Measurements from ENCODE around the gene TNPO3. TPM values are rescaled to one million over a fixed set of nuclear protein-coding genes. Genes with fewer than 3 reads are reported as not detected.
A peak's percentile ranks its signal among the peaks of the same experiment; 100 is the strongest.

The TNPO3 gene
- total RNA-seq (2012; rRNA removed): 77.2 and 78.6 TPM in 2 replicates
- 21.8 and 24.2 TPM in 2 replicates for polyA plus RNA-seq (2012; rRNA removed)
- 10.8 and 15.9 TPM in 2 replicates for polyA plus RNA-seq (2012; cell fraction: cytosol; rRNA removed)
- polyA plus RNA-seq (2012; cell fraction: nucleus; rRNA removed; ENCODE audit: low replicate concordance): 9.7 and 20.1 TPM in 2 replicates
- Bru-seq, nascent RNA: percentile 83 among the genes with signal in this experiment
- BruChase-seq, experiment 1, labeled RNA remaining after a 6-hour chase: percentile 83 among the genes with signal in this experiment
- BruChase-seq, experiment 2, labeled RNA remaining after a 2-hour chase: percentile 78 among the genes with signal in this experiment
- long read RNA-seq, full-length matches to known transcripts: 32 of 50 reads
- long read RNA-seq, partial matches to known transcripts: 5 of 50 reads
- long read RNA-seq, other reads (novel, unspliced or antisense): 13 of 50 reads

DNA sequence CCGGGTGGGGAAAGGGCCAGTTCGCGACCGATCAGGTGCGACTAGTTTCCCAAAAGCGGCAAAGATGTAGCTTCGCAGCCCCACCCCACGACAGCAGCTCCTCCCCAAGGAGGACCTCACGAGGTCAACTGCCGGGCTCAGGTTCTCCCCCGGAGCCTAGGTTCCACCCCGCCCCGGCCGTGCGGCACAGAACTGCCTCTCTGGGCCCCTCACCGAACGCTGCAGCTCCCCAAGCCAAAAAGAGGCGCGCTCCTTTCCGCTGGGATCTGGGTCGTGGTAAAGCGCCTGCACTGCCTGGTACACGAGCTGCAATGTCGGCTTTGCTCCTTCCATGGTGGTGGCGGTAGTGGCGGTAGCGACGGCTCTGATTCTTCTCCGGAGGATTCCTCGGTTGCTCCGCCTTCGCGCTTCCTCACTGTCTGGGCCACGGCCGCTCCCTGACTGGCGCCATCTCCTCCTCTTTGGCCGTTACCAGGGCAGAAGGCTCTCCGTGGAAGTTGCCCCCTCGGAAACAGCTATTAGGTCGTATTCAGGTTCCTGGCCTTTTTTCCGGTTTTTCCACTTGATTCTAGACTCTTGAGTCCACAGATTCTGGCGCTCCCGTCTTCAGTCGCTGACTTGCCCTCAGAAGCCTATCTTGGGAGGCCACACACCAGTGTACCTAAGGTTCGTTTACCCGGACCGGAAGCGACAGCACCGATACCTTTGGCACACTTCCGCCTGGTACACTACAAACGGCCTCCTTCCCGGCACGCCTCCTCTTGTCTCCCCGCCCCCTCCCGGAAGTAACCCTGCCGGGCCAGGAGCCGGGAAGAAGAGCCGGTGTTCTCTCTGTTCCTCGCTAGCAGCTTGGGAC is at the start of gene TNPO3:
Gene TNPO3, minus strand, starts transcription at position 674 of the 856 bp plus-strand sequence. Its CDS starts 341 bp downstream, at position 333.
- peak within 1 kb of the TSS; percentile 97 for H4K5ac ChIP-seq (ENCODE audit: low read depth, low read length)
- peak within 1 kb of the TSS; percentile 99 for H2AK9ac ChIP-seq (replicated peaks; ENCODE audit: low read depth, low read length, poor library complexity)
- peak within 1 kb of the TSS; percentile 78 to 99 for H4K8ac ChIP-seq (ENCODE audit: low read depth in 2 of 2, low read length in 2 of 2)
- peaks cover 16% of the 10 kb centered on the region for H4K20me1 ChIP-seq (ENCODE audit: insufficient read depth, low read length)
- peak within 1 kb of the TSS; percentile 99 for H3K14ac ChIP-seq (replicated peaks; ENCODE audit: low read depth, low read length)
- peaks cover under 1% of the 10 kb centered on the region; the same call in 1 of the 2 replicates for H3K27me3 ChIP-seq (ENCODE audit: control insufficient read depth, insufficient read depth, low read length)
- H3K4me3 ChIP-seq (ENCODE audit: insufficient read depth, low read depth, low read length): peak within 1 kb of the TSS; percentile 83
- H2AK5ac ChIP-seq (ENCODE audit: low read depth, low read length): peak within 1 kb of the TSS; percentile 92
- peak within 1 kb of the TSS; percentile 100 for H3K4ac ChIP-seq (ENCODE audit: low read depth, low read length)
- H2BK20ac ChIP-seq (ENCODE audit: low read depth, low read length): peak within 1 kb of the TSS; percentile 91
- H3K9ac ChIP-seq (ENCODE audit: low read depth, low read length): peak within 1 kb of the TSS; percentile 87
- intact Hi-C loops (cut with micrococcal nuclease): no loop called here
- H3K9me1 ChIP-seq (ENCODE audit: insufficient read depth, low read length): peaks cover 13% of the 10 kb centered on the region
- DNase-seq (peak; percentile 88), ATAC-seq (ENCODE audit: low read depth) (peak; percentile 93)
- peak within 1 kb of the TSS; percentile 99 for H2BK120ac ChIP-seq (ENCODE audit: low read depth, low read length)
- in situ Hi-C loops (cut with MboI; ENCODE audit: low sequenced_read_pairs): no loop called here
- peak within 1 kb of the TSS; percentile 84 for H3K27ac ChIP-seq (ENCODE audit: insufficient read depth, low read length)
- peak within 1 kb of the TSS; percentile 88 for H3K18ac ChIP-seq (ENCODE audit: low read depth, low read length)
- peak within 1 kb of the TSS; percentile 95 for H2BK5ac ChIP-seq (ENCODE audit: low read depth, low read length, poor library complexity, severe bottlenecking)
- H3K4me2 ChIP-seq (ENCODE audit: low read depth, low read length): peak within 1 kb of the TSS; percentile 97
- BruUV-seq (replicated peaks): TSS peak; percentile 39
- no peaks in the 10 kb centered on the region; the same call in 1 of the 2 replicates for H3K4me1 ChIP-seq (ENCODE audit: control insufficient read depth, insufficient read depth, low read length)
- no peaks in the 10 kb centered on the region for H3K36me3 ChIP-seq (ENCODE audit: control insufficient read depth, insufficient read depth, low read length)
- peak within 1 kb of the TSS; percentile 93 for H3K56ac ChIP-seq (ENCODE audit: extremely low read depth, insufficient read depth, low read length)
- peak within 1 kb of the TSS; percentile 100 for H2AFZ ChIP-seq (replicated peaks; ENCODE audit: low read length, poor library complexity)
- no peaks in the 10 kb centered on the region for H3K9me3 ChIP-seq (ENCODE audit: control insufficient read depth, insufficient read depth, low read length)
- 0% methylated on average over 40 of the region's 59 CpGs; no CpG with 5 or more reads in 1 of the 2 experiments for WGBS, 2 experiments (ENCODE audit: extremely low coverage in 2 of 2, insufficient read length in 1 of 2)
- peak within 1 kb of the TSS; percentile 96 for H4K91ac ChIP-seq (ENCODE audit: insufficient read depth, low read depth, low read length)
- POLR2A ChIA-PET (ENCODE audit: unreplicated experiment): interaction anchor here (0.6 to 1.3 kb wide), 4 partner anchors 10 to 109 kb away, joined by 3 to 5 read pairs (median 3); no protein-coding TSS in a partner anchor
- dilution Hi-C loops (cut with HindIII; ENCODE audit: low sequenced_read_pairs, unreplicated experiment): no loop called here
- H3K79me1 ChIP-seq (ENCODE audit: low read depth in 1 of 2, low read length in 2 of 2): peaks cover 0 to 44% of the 10 kb centered on the region in 2 experiments; a peak in 3 of 4 replicates
- CTCF ChIA-PET: interaction anchor here (1.8 kb wide), 1 partner anchor 37 kb away, joined by 6 read pairs; no protein-coding TSS in a partner anchor
- H3K23ac ChIP-seq (ENCODE audit: low read depth, low read length): peak within 1 kb of the TSS; percentile 99
- peak within 1 kb of the TSS; percentile 95; the same call in 2 of the 3 replicates for H2BK15ac ChIP-seq (ENCODE audit: low read depth, low read length)
- TF ChIP-seq MAFK (IDR thresholded peaks at IDR 0.05; ENCODE audit: low read depth, low read length) (no peak), POLR2A (IDR thresholded peaks at IDR 0.05; ENCODE audit: low read depth, low read length) (peak; percentile 95), CEBPB (IDR thresholded peaks at IDR 0.05; ENCODE audit: low read depth, low read length) (no peak), RAD21 (IDR thresholded peaks at IDR 0.05; ENCODE audit: low read length) (no peak), FOS (IDR thresholded peaks at IDR 0.05; ENCODE audit: low read depth, low read length) (no peak), CHD1 (IDR thresholded peaks at IDR 0.05; ENCODE audit: low read depth, low read length) (no peak), BHLHE40 (IDR thresholded peaks at IDR 0.05; ENCODE audit: low read depth, low read length) (peak; percentile 49; the same call in 1 of the 2 replicates), NFE2L2 (IDR thresholded peaks at IDR 0.05; ENCODE audit: low read depth, low read length) (no peak)
- TF ChIP-seq, protein P1, sequence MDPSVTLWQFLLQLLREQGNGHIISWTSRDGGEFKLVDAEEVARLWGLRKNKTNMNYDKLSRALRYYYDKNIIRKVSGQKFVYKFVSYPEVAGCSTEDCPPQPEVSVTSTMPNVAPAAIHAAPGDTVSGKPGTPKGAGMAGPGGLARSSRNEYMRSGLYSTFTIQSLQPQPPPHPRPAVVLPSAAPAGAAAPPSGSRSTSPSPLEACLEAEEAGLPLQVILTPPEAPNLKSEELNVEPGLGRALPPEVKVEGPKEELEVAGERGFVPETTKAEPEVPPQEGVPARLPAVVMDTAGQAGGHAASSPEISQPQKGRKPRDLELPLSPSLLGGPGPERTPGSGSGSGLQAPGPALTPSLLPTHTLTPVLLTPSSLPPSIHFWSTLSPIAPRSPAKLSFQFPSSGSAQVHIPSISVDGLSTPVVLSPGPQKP (IDR thresholded peaks at IDR 0.05; ENCODE audit: borderline replicate concordance, low read depth, low read length): no peak
- TF ChIP-seq, protein P2, sequence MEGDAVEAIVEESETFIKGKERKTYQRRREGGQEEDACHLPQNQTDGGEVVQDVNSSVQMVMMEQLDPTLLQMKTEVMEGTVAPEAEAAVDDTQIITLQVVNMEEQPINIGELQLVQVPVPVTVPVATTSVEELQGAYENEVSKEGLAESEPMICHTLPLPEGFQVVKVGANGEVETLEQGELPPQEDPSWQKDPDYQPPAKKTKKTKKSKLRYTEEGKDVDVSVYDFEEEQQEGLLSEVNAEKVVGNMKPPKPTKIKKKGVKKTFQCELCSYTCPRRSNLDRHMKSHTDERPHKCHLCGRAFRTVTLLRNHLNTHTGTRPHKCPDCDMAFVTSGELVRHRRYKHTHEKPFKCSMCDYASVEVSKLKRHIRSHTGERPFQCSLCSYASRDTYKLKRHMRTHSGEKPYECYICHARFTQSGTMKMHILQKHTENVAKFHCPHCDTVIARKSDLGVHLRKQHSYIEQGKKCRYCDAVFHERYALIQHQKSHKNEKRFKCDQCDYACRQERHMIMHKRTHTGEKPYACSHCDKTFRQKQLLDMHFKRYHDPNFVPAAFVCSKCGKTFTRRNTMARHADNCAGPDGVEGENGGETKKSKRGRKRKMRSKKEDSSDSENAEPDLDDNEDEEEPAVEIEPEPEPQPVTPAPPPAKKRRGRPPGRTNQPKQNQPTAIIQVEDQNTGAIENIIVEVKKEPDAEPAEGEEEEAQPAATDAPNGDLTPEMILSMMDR (conservative IDR thresholded peaks at IDR 0.05; ENCODE audit: low read depth, low read length): no peak
- TF ChIP-seq, protein P3, sequence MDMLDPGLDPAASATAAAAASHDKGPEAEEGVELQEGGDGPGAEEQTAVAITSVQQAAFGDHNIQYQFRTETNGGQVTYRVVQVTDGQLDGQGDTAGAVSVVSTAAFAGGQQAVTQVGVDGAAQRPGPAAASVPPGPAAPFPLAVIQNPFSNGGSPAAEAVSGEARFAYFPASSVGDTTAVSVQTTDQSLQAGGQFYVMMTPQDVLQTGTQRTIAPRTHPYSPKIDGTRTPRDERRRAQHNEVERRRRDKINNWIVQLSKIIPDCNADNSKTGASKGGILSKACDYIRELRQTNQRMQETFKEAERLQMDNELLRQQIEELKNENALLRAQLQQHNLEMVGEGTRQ (IDR thresholded peaks at IDR 0.05; ENCODE audit: low read depth, low read length): no peak
